EL (cell line): ENCODE measurements around the gene ANKRD44.
A peak's percentile ranks its signal among the peaks of the same experiment; 100 is the strongest.

Experiments
- DNase-seq: peaks from one replicate; pipeline ENCODE4 v3.0.0-alpha.2; 2016

Gene ANKRD44

DNA sequence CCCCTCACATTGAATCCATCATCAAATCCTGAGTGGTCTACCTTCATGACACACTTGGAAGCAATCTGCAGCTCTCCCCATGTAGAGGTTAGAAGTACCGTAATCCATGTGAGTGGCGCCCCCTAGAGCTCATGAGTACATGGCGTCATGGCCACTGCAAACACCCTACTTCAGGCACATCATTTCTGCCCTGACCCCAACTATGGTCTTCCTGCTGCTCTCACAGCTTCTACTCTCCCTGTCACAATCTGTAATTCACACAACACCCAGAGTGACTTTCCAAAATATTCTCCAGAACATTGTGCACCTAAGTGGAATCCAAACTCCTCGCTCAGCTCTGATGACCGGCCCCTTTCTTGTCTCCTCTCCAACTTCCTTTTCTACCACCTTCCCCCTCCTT, 141.9 kb downstream of the ANKRD44 start:
- DNase-seq = peak; percentile 68

DNA sequence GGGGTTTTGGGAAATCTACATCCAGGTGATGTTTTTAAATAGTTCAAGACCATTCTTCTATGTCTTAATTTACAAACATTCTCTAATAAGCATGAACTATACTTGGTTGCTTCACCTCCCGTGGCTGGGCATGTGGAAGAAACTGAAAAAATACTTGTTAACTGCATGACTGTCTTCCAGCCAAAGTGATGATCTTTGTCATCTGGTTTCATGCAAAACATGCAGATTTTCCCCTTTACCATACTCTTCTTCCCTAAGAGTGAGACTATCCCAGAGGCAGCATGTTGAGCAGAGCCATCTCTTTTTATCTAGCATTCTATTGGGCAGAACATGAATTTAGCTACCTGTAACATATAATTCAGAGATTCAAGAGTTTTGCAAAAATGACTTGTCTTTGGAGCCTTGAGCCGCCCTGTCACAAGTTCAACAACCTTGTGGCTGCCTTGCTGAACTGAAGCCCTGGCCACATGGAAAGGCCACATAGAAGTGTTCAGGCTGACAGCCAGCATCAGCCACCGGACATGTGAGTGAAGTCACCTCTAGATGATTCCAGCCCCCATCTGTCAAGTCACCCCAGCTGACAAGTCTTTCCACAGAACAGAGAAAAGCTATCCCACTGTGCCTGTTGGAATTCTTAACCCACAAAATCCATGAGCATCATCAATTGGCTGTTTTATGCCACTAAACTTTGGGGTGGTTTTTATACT, 142.8 kb downstream of the ANKRD44 start:
- no peak for DNase-seq

DNA sequence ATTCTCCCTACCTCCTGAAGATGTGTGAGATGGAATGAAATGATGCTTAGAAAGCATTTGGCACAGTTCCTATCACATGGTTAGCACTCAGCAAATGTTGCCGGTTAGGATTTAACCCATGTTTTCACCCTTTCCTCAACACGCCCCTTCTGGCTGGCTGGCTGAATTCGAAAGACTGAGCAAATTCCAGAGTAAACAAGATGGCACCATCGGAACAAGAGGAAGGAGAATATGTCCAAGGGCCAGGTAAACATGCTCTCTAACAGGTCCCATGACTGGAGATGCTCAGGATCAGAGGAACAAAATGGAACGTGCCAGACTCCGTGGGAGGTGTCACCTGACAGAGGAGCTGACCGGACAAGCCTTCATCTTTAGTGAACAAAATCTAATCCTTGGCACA, 145.6 kb downstream of the ANKRD44 start:
- DNase-seq = no peak

DNA sequence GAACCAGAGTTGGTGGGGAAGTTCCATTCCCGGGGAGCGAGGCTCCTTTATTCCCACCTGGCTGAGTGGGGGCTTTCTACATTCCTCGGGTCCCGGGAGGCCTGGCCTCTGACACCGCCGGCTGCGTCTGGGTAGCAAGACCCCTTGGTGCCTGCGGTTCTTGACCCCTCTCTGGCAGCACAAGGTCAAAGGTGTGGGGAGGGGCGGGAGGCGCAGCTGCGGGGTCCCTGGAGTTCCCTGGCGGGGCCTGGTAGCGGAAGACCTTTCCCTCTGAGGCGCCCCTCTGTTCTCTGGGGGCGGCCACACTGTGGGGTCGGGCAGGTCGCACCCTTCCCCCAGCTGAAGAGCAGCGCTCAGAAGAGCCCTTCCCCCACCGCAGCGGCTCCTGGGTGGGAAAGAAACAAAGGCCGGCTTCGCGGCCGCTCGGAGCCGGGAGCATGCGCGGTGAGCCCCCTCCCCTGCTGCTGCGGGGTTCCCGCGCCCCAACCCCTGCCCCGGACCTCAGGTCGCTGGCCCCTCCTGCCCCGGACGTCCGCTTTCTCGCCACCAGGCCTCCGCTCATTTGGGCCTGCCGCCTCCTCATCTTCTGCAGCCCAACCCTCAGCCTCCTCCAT, 146.3 kb downstream of the ANKRD44 start:
- no peak for DNase-seq

DNA sequence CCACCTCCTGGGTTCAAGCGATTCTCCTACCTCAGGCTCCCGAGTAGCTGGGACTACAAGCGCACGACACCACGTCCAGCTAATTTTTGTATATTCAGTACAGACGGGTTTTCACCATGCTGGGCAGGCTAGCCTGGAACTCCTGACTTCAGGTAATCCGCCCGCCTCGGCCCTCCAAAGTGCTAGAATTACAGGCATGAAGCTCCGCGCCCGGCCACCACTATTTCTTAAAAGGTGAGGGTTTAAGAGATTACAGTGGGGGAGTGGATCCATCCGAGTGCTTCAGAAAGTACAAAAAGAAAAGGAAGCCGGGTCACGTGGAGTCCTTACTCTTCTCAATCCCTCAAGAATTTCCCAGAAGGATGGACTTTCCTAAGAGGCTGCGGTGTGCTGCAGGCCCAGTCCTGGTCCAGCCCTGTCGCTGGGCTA, 146.9 kb downstream of the ANKRD44 start:
- no peak for DNase-seq

DNA sequence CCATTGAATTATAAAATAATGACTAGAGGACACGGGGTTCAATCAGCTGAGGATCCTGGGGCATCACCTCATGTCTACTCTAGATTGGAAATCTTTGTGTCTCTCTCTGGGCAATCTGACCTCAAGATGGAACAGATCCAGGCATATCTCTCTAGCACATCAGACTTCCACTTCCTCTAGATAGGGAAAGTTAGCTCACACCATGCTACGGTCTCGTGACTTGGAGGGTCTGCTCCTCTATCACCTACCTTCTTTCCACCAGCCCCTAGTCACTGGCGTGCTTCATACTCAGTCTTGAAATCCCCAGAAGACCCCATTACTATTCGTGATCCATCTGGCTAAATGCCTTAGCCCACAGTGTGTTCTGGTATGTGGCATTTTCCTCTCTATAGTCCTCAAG, 148.8 kb downstream of the ANKRD44 start:
- DNase-seq = no peak

DNA sequence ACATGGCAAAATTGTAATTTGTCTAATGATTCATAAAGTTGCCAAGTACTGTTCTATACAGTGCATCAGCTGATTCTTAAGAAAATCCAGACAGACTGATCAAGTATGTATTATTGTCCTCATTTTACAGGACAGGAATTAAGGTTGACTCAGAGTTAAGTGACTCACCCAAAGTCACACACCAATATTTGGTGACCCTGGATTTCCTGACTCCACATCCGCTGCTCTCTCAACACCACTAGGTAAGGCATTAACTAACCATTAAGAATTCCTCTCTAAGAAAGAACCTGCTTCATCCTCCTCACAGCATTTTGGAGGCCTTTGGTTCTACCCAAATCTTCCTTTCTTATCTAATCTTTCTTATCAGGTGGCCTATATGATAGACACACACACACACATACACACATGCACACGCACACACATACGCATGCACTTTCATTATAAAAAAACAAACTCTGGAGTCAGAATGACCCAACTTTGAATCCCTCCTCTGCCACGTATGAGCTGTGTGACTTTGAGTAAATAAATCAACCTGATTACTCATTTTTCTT, 150.8 kb downstream of the ANKRD44 start:
- peak; percentile 83 for DNase-seq

DNA sequence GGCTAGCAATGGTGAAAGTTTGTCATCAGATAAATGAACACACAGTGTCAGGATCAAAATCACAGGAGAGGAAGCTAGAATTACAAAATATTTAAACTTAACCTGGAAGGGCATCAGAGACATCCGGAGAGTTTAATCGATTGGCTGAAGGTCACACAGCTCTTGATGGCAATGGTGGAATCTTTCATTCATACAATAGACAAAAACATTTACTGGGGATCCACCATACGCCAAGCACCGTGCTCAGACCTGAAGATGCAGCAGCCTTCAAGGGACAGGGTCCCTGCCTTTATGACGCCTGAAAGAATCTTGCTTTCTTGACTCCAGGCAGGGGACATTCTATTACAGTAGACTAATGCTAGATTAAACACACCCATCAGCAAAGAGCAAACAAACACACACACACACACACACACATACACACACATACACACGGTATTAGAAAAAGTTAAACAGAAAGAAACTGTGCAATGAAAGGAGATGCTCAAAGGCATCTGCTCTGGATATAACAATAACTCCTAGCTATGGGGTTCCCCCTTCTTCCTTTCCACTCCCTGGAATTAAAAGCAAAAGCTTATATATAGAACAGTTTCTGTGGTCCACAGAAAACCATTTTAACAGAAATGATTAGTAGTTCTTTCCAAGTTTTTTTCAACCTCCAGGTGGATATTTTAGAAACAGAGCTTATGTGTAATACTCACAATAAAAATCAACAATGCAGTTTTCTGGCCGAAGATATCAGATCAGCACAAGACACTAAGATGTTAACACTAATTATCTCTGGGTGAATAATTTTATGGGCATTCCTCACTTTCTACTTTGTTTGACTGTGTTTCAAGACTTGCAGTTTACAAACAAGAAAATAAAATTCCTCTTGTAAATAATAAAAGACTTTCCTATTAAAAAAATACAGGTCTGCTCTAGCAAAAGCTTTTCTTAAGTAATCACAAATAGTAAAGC, 151.7 kb downstream of the ANKRD44 start:
- DNase-seq = no peak

DNA sequence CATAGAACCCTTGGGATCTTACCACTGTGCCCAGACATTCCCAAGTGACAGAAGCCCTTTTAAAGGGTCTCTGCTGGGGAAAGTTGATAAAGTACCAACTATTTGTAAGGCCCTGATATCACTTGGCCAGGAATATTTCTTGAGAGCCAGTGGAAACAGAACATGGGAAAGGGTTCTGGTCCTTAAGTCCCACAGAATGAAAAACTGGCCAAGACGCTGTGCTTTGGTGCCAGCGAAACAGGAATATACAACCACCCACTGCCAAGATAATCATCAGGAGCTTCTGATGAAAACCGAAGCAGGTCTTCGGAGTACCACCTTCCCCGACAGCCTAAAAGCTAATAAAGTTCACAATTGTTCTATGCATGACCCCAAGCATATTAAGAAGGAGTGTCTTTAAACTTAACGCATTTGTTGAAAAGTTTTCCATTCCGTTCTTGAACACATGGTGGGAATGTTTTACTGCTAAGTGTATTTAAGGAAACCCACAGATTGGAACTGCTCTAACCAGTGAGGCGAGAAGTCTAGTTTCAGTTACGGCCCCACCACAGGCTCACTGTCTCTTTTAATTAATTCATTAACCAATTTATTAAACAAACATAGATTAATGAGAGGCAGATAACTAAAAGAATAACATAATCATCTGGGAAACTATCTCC, 152.6 kb downstream of the ANKRD44 start:
- DNase-seq = no peak

DNA sequence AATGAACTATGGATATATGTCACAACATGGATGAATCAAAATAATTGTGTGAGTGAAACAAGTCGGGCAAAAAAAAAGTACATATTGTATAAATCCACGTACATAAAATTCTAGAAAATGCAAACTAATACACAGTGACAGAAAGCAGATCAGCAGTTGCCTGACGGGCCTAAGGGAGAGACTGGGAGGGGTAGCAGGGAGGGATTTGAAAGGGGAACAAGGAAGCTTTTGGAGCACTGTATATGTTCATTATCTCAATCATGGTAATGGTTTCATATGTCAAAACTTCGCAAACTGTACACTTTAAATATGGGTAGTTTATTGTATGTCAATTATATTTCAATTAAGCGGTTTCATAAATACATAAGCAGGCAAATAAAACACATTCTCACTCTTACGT, 153.8 kb downstream of the ANKRD44 start:
- no peak for DNase-seq

DNA sequence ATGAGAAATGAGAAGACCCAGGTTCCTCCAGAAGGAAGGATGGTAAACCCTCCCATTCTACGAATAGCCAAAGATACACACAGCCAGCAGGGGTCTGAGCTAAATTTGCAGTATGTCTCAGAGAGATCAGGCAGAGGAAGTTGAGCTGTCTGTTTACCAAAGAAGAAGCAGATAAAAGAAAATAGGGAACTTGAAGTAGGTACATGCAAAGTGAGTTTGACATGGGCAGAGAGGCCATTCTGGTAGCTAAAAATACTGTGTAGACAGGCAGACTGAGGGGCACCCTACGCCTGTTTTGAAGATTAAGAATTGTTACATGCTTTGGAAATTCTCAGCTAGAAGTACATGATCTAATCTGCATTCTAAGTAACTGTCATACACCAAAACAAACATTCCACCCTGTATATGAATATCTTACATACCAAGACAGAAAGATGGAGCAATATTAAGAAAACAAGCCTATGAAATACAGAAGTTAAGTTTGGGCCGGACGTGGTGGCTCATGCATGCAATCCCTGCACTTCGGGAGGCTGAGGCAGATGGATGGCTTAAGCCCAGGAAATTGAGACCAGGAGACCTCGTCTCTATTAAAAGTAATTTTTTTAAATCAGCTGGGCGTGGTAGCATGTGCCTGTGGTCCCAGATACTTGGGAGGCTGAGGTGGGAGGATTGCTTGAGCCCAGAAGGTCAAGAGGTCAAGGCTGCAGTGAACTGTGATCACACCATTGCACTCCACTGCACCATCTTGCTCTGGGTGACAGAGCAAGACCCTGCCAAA, 157.9 kb downstream of the ANKRD44 start:
- peak; percentile 74 for DNase-seq

DNA sequence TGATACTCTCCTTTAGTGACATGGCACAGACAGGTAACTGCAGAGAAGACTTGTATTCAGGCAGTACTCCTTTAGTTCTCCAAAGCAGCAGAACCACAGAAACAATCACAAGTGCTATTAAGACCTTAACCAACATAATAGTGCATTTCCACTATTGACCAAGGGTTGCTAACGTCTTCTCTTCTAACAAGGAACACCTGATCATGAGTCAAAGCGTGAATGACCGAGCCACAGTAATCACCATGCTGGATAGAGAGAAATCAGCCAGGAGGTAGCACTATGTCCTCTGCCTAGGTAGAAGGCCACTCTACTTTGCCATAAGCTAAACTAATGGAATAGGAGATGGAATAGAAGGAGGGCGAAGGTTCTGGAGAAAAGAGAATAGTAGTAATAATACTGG, 161.0 kb downstream of the ANKRD44 start:
- no peak for DNase-seq

DNA sequence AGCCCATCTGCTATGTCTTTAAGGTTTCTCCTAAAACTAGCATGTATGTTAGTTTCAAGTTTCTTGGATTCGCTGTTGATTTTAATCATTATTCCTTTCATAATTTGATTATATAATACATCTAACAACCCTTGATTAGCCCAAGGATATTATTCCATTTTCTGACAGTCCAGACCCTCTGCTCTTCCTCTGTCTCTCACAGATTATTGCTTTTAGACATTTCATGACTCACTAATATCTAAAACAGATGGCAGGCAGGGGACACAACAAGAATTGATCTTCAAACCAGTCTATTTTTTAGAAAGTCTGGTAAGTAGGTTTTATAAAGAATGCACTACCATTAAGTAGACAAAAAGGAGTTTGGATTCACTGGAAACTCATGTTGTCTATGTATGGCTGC, 162.2 kb downstream of the ANKRD44 start:
- DNase-seq = no peak

DNA sequence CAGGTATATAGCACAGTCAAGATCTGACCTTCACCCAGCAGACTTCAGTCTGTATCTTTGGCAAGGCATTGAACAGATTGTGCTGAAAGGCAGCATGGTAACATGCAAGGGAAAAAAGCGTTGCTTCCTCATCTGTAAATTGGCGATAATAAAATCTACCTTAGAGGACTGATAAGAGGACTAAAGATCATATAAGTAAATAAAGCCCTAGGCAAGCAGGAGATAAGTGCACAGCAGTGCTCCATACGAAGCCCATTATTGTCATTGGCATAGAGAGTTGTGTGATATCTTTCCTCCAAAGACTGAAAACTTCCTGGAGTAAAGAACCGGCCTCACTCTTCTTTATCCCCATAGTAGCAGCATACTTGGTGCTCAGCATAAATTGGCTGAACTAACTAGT, 162.6 kb downstream of the ANKRD44 start:
- DNase-seq = no peak

DNA sequence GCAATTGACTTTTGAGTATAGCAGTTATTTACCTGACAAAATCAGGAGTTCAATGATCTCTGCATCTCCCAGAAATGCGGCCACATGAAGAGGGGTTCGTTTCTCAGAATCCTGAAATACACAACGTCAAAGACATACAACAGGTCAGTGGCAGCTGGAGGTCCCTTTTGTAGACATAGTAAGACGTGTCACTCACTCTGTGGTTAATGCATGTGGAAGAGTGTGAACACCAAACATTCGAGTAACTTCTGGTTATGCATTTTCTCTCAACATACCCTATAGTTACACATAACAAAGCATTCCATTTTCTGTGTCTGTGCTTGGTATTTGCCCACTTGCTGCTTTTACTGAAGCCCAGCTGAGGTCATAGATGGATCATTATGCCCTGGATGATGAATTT, 163.6 kb downstream of the ANKRD44 start:
- no peak for DNase-seq

DNA sequence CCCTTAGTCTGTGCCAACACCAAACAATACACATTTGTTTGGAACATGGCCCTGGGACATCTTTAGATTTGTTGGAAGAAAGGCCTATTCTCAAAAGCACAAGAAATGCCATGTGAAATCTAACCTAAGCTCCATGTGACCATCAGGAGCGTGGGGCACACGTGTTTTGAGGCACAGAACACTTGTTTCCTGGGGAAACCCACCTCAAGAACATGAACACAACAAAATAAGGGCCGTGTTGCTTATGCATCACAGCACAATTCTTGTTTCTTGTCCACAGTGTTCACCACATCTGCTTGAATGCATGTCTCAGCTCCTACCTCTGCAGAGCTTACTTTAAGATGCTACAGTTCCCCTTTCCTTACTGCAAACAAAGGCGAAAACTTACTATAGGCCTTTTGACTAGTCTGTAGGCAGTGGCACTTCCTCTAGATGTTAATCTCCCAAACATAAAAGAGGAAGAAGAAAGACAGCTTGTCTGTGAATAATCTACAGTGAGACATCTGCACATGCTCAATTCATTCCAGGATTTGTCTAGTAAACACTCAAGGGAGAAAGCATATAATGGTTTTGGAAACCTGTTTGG, 165.0 kb downstream of the ANKRD44 start:
- no peak for DNase-seq

DNA sequence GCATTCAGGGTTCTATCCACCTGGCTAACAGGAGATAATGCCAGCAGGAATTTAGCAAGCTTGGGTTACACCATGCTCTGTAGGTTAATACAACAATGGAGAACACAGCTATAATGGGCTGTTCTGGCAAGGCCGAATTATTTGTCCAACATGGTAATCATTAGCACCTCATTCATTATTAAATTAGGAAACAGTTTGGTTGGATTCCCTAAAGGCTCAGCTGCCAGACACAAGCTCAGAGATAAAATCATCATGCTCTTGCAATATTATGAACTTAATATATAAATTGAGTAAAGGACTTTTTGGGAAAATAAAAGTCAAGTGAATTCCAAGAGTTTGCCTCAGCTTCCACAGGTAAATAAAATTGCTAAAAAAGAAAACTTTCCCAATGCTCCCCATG, 166.4 kb downstream of the ANKRD44 start:
- no peak for DNase-seq

DNA sequence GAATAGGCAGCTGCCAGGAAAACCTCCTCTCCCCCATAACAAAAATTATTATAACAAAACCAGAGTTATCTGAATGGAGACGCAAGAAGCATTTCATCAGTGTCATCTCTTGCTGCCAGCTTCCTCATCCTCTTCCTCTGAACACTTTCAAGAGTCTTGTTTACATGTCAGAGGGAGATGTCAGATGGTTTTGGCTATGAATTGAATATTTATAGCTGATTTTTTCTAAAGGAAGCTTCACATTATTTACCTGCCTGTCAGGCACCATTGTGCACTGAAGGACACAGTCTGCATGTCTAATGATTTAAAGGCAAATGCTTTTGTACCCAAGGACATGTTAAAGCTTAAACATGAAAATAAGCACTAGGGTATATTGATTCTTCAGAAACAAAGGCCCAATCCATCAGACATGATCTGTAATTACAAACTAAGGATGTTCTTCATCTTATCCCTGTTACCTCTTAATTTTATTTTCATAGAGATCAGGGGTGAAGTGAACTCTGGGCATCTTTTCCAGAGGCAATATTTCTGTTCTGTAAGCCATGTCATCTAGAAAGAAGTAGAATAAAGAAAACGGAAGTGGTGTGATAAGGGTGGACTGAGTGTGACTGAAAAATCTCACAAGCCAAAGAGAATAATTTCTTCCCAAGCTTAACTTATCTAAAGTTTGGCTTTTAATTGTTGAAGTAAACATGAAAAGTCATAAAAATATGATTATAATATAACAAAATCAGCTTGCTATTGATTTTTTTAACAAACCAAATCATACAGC, 168.7 kb downstream of the ANKRD44 start:
- no peak for DNase-seq

DNA sequence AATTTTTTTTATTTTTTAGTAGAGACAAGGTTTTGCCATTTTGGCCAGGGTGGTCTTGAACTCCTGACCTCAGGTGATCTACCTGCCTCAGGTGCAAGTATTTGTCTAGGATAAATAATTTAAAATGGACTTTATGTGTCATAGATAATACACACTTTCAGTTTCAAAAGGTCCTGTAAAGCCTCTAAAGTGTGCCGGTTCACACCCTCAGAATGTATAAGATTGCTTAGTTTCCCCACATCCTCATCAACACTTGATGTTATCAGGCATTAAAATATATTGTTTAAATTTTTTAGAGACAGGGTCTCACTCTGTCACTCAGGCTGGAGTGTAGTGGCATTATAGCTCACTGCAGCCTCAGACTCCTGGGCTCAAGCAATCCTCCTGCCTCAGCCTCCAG, 170.5 kb downstream of the ANKRD44 start:
- DNase-seq = no peak

DNA sequence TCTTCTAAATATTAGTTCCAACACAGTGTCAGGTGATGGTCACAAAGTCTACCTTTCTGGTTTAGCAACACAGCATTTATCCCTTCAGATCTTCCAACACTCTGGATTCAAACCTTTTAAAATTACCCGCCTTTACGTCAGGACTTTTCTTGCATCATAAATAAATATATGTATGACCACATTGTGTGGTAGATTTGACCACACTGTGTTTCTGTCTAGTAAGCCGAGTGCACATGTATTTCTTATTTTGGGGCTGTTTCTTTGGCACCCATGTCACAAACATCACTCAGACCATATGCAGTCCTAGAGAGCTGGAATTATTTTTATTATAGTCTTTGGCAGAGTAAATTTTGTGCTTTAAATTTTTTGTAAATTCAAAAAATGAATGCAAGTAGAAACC, 172.1 kb downstream of the ANKRD44 start:
- DNase-seq = no peak
